Neuronal stem cell (in vitro differentiated cells): Measurements from ENCODE around the gene MAGI1.

Experiments used
- DNase-seq: peaks from one replicate; pipeline ENCODE4 v3.0.0-alpha.2; 2013; ENCODE audit warnings: low spot score
- H2AFZ ChIP-seq: one replicate; pipeline ENCODE4 v1.6.1; 2013; ENCODE audit warnings: mild to moderate bottlenecking, low read length, inconsistent platforms
- H2AK5ac ChIP-seq: 2 replicates; pipeline ENCODE4 v1.6.1; 2013; ENCODE audit warnings: low read depth, mild to moderate bottlenecking, inconsistent platforms, low read length, moderate library complexity, mixed read lengths
- H2BK120ac ChIP-seq: 2 replicates; pipeline ENCODE4 v1.6.1; 2013; ENCODE audit warnings: low read depth, mild to moderate bottlenecking, inconsistent platforms, low read length, moderate library complexity, mixed read lengths
- H2BK12ac ChIP-seq: one replicate; pipeline ENCODE4 v1.6.1; 2013; ENCODE audit warnings: low read length, inconsistent platforms
- H2BK15ac ChIP-seq: 2 replicates; pipeline ENCODE4 v1.6.1; 2013; ENCODE audit warnings: mild to moderate bottlenecking, low read length, inconsistent platforms, mixed read lengths
- H2BK5ac ChIP-seq: one replicate; pipeline ENCODE4 v1.6.1; 2013; ENCODE audit warnings: inconsistent platforms, mild to moderate bottlenecking, low read length, moderate library complexity
- H3K14ac ChIP-seq: one replicate; pipeline ENCODE4 v1.6.1; 2013; ENCODE audit warnings: low read length, inconsistent platforms
- H3K18ac ChIP-seq: 2 replicates; pipeline ENCODE4 v1.6.1; 2013; ENCODE audit warnings: low read length, inconsistent platforms
- H3K23ac ChIP-seq: 2 replicates; pipeline ENCODE4 v1.6.1; 2013; ENCODE audit warnings: low read depth, mild to moderate bottlenecking, mixed read lengths, low read length, inconsistent platforms; ENCODE audit not compliant: poor library complexity
- H3K27ac ChIP-seq: replicated peaks from 3 replicates; pipeline ENCODE4 v1.5.1; 2013; ENCODE audit warnings: low read length, inconsistent platforms
- H3K27me3 ChIP-seq, 3 experiments: 2 replicates each; pipeline ENCODE4 v1.6.1; 2013; ENCODE audit warnings: low read length in 3 of 3, mild to moderate bottlenecking in 2 of 3, inconsistent platforms in 1 of 3, low read depth in 1 of 3, mixed read lengths in 1 of 3, moderate library complexity in 1 of 3; ENCODE audit not compliant: control insufficient read depth in 3 of 3, insufficient read depth in 3 of 3
- H3K36me3 ChIP-seq, 2 donors: replicated peaks in 1 of 2; 2 replicates each; pipeline ENCODE4 v1.6.1; 2013; ENCODE audit warnings: low read length in 2 of 2; ENCODE audit not compliant: control insufficient read depth in 2 of 2, insufficient read depth in 2 of 2
- H3K4ac ChIP-seq: 2 replicates; pipeline ENCODE4 v1.6.1; 2013; ENCODE audit warnings: inconsistent platforms, mild to moderate bottlenecking, low read length, moderate library complexity
- H3K4me1 ChIP-seq, 2 donors: 1 replicate in 1 of 2; 2 replicates in 1 of 2; pipeline ENCODE4 v1.6.1; 2013; ENCODE audit warnings: low read length in 2 of 2, low read depth in 1 of 2; ENCODE audit not compliant: control insufficient read depth in 2 of 2, insufficient read depth in 1 of 2
- H3K4me2 ChIP-seq: one replicate; pipeline ENCODE4 v1.6.1; 2013; ENCODE audit warnings: mild to moderate bottlenecking, low read length, inconsistent platforms; ENCODE audit not compliant: insufficient read depth, poor library complexity, severe bottlenecking
- H3K4me3 ChIP-seq, 2 donors: 2 replicates each; pipeline ENCODE4 v1.5.1; 2013; ENCODE audit warnings: low read length in 2 of 2, mild to moderate bottlenecking in 2 of 2, inconsistent platforms in 1 of 2, moderate library complexity in 1 of 2
- H3K79me1 ChIP-seq: one replicate; pipeline ENCODE4 v1.6.1; 2013; ENCODE audit warnings: low read depth, mild to moderate bottlenecking, inconsistent platforms, low read length, moderate library complexity
- H3K9ac ChIP-seq: one replicate; pipeline ENCODE4 v1.6.1; 2013; ENCODE audit warnings: mild to moderate bottlenecking, low read depth, low read length, inconsistent platforms; ENCODE audit not compliant: poor library complexity
- H3K9me3 ChIP-seq, 2 donors: replicated peaks in 1 of 2; 2 replicates each; pipeline versions ENCODE3 to v1.6.1; 2013; ENCODE audit warnings: low read length in 2 of 2, mild to moderate bottlenecking in 2 of 2, inconsistent platforms in 1 of 2, low read depth in 1 of 2, mixed read lengths in 1 of 2, moderate library complexity in 1 of 2; ENCODE audit not compliant: control insufficient read depth in 2 of 2, insufficient read depth in 1 of 2
- H4K8ac ChIP-seq: one replicate; pipeline ENCODE4 v1.6.1; 2013; ENCODE audit warnings: low read depth, mild to moderate bottlenecking, inconsistent platforms, low read length, moderate library complexity
- H4K91ac ChIP-seq: one replicate; pipeline ENCODE4 v1.6.1; 2013; ENCODE audit warnings: low read length, low read depth, mild to moderate bottlenecking, inconsistent platforms; ENCODE audit not compliant: poor library complexity
- WGBS, 2 donors: extraction: QIAGEN DNeasy Blood & Tissue Kit; methylation state at CpG; one replicate each; pipeline ENCODE4 v1.1.7; 2013; ENCODE audit warnings: missing lambda C conversion rate in 2 of 2, mixed read lengths in 1 of 2; ENCODE audit not compliant: insufficient read length in 2 of 2, insufficient replicate concordance in 1 of 2; ENCODE audit errors: extremely low coverage in 2 of 2; 5-methylcytosine and 5-hydroxymethylcytosine counted together

The MAGI1 gene

DNA sequence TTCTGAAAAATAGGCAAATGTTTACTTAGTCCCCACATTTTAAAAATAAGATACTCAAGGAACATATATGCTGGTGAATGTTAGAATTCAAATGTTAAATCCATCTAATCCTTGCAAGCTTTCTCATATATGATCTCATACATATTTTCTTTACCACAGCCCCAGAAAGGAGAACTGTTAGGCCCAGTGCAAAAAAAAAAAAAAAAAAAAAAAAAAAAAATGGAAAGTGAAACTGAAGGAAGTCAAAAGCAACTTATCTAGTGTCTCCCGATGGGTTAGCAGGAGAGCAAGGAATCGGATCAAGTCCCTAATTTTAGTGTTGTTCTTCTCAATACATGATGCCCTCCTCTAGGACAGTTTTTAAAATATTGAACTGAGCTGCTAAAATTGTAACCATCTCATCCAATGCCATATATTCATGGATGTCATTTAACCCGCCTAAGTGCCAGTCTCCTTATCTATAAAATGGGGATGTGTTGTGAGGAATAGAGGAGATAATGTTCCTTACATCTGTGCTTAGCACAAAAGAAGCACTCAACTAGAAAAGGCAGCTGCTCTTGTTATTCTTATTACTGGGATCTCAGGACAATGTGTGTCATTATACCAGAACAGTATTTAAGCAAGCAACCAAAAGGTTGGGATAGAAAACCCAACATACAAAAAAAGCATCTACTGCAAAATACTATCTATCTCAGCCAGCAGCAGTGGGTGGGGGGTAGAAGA, 279.7 kb downstream of the MAGI1 start:
- Histone ChIP-seq H3K9me3 (no peaks in the 10 kb centered on the region), H3K4me2 (peak overlapping the region; percentile 29), H3K27me3 (no peaks in the 10 kb centered on the region), H4K8ac (no peak overlapping the region), H2AK5ac (no peak overlapping the region), H3K79me1 (no peaks in the 10 kb centered on the region), H2BK15ac (no peak overlapping the region), H3K4me1 (peaks cover 19 to 38% of the 10 kb centered on the region in 2 donors), H3K4me3 (no peak overlapping the region), H3K23ac (no peak overlapping the region), H2AFZ (no peak overlapping the region), H3K18ac (no peak overlapping the region), H3K4ac (no peak overlapping the region), H2BK120ac (no peak overlapping the region), H3K14ac (no peak overlapping the region), H2BK5ac (no peak overlapping the region), H3K9ac (no peak overlapping the region), H2BK12ac (no peak overlapping the region), H3K36me3 (no peaks in the 10 kb centered on the region), H3K27ac (no peak overlapping the region), H4K91ac (no peak overlapping the region)
- WGBS, 2 donors = no CpG with 5 or more reads among the region's 3 CpGs
- DNase-seq = no peak

DNA sequence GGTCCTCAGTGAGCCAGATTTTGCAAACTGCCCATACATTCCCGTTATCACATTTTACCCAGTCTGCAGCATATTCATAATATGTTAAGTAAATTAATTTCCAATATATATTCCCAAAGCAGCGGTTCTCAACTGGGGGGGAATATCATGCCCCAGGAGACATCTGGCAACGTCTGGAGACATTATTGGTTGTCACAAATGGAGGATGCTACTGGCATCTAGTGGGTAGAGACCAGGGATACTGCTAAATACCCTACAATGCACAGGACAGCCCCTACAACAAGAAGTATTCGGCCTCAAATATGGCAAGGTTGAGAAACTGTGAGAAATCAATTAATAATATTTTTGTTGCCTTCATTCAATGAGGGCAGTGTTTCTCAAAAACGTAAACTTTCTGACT, 280.3 kb downstream of the MAGI1 start:
- Histone ChIP-seq H4K91ac (no peak overlapping the region), H2BK12ac (no peak overlapping the region), H2BK120ac (no peak overlapping the region), H3K27me3 (no peaks in the 10 kb centered on the region), H3K4me1 (peaks cover 19 to 38% of the 10 kb centered on the region in 2 donors), H3K27ac (no peak overlapping the region), H2BK5ac (no peak overlapping the region), H3K36me3 (no peaks in the 10 kb centered on the region), H4K8ac (no peak overlapping the region), H3K4ac (no peak overlapping the region), H3K9ac (no peak overlapping the region), H3K18ac (no peak overlapping the region), H3K4me3 (no peak overlapping the region), H3K79me1 (no peaks in the 10 kb centered on the region), H3K4me2 (no peak overlapping the region), H3K9me3 (no peaks in the 10 kb centered on the region), H2BK15ac (no peak overlapping the region), H3K23ac (no peak overlapping the region), H3K14ac (no peak overlapping the region), H2AFZ (no peak overlapping the region), H2AK5ac (no peak overlapping the region)
- no CpG with 5 or more reads among the region's 5 CpGs for WGBS, 2 donors
- DNase-seq = no peak

DNA sequence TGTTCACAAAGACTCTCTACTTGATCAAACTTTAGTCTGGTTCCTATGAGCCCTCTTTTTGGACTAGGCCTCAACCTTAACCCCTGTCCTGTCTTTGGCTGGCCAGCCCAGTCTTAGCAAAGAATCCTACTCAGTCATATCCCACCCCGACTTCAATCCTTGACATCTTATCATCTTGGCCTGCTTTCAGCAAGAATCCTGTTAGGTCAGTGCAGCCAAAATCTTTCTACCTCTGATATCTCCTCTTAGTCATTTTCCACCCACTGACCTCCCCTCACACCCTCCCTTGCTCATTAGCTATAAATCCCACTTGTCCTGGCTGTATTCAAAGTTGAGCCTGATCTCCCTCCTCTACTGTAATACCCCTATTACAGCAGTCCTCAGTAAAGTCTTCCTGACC, 286.1 kb downstream of the MAGI1 start:
- Histone ChIP-seq H2AK5ac (no peak overlapping the region), H2BK12ac (no peak overlapping the region), H3K14ac (no peak overlapping the region), H4K8ac (no peak overlapping the region), H2AFZ (no peak overlapping the region), H3K27ac (no peak overlapping the region), H2BK15ac (no peak overlapping the region), H3K4me1 (peaks cover 9 to 13% of the 10 kb centered on the region in 2 donors), H3K9ac (no peak overlapping the region), H3K4me2 (no peak overlapping the region), H4K91ac (no peak overlapping the region), H3K4me3 (no peak overlapping the region), H3K18ac (no peak overlapping the region), H3K23ac (no peak overlapping the region), H3K79me1 (no peaks in the 10 kb centered on the region), H2BK120ac (no peak overlapping the region), H3K27me3 (no peaks in the 10 kb centered on the region), H3K4ac (no peak overlapping the region), H3K36me3 (no peaks in the 10 kb centered on the region), H2BK5ac (no peak overlapping the region), H3K9me3 (peaks cover 0 to 14% of the 10 kb centered on the region in 2 donors)
- no peak for DNase-seq
- no CpG with 5 or more reads among the region's 1 CpG for WGBS, 2 donors

DNA sequence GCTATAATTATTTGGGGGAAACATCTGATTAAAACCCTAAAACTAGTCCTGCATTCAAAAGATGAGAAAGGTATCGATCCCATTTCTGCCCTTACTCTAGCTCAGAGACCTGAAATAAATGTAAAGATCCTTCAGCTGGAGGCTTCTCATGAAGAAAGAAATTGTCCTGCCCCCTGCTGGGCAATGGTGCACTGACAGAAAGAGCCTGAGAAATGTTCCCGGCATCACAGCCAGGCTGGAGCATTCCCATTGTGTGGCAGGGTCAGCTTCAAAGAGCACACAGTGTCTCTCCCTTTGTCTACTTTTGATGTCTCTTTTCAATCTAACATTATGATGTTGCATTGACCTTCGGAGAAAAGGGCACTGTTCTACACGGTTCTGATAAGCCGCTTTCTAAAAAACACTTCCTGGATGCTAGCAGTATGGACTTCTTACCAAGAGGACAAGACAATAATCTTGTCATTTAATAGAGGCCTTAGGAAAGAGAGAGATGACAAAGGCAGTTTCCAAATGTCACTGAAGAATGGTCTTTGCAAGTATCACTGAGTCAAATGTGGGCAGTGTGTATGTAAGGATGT, 287.5 kb downstream of the MAGI1 start:
- Histone ChIP-seq H3K79me1 (no peaks in the 10 kb centered on the region), H3K9me3 (peaks cover 0 to 14% of the 10 kb centered on the region in 2 donors), H2AFZ (no peak overlapping the region), H3K9ac (no peak overlapping the region), H3K27ac (no peak overlapping the region), H3K23ac (no peak overlapping the region), H4K8ac (no peak overlapping the region), H3K4me2 (no peak overlapping the region), H3K4me3 (no peak overlapping the region), H4K91ac (no peak overlapping the region), H3K4me1 (peaks cover 11 to 13% of the 10 kb centered on the region in 2 donors), H2AK5ac (no peak overlapping the region), H2BK12ac (no peak overlapping the region), H2BK15ac (no peak overlapping the region), H3K27me3 (no peaks in the 10 kb centered on the region), H3K4ac (no peak overlapping the region), H2BK120ac (no peak overlapping the region), H3K36me3 (no peaks in the 10 kb centered on the region), H2BK5ac (no peak overlapping the region), H3K18ac (no peak overlapping the region), H3K14ac (no peak overlapping the region)
- peak; percentile 71 for DNase-seq
- no CpG with 5 or more reads among the region's 5 CpGs for WGBS, 2 donors
